DND-41 (cell line): ENCODE results near the gene MYLK3.

ENCODE experiments used
- ATAC-seq: fragments of 200-7000 bp; cut with Tn5 transposase; 3 replicates; pipeline ENCODE4 v1.9.1; 2021; ENCODE audit warnings: low read depth; ENCODE audit not compliant: insufficient read depth
- DNase-seq: peaks from one replicate; pipeline ENCODE4 v3.0.0-alpha.2; 2020
- H2AFZ ChIP-seq: 2 replicates; pipeline ENCODE4 v1.6.0; 2012; ENCODE audit warnings: low read depth, low read length
- H3K27ac ChIP-seq: 2 replicates; pipeline ENCODE4 v1.5.1; 2012; ENCODE audit warnings: low read length, inconsistent platforms
- H3K27me3 ChIP-seq: fragments of 200-600 bp; sonication (generic); 2 replicates; pipeline ENCODE4 v1.6.0; 2012; ENCODE audit warnings: low read length, mild to moderate bottlenecking, inconsistent platforms; ENCODE audit not compliant: insufficient read depth, poor library complexity
- H3K36me3 ChIP-seq: 2 replicates; pipeline ENCODE4 v1.5.1; 2012; ENCODE audit warnings: low read length, inconsistent platforms; ENCODE audit not compliant: insufficient read depth
- H3K4me1 ChIP-seq: 2 replicates; pipeline ENCODE4 v1.5.1; 2012; ENCODE audit warnings: mild to moderate bottlenecking, low read length; ENCODE audit not compliant: insufficient read depth
- H3K4me2 ChIP-seq: 2 replicates; pipeline ENCODE4 v1.6.0; 2012; ENCODE audit warnings: mild to moderate bottlenecking, moderate library complexity, low read length, inconsistent platforms; ENCODE audit not compliant: insufficient read depth
- H3K4me3 ChIP-seq, 2 experiments: fragments of 200-600 bp in 1 of 2; shearing (Covaris generic) in 1 of 2; 2 replicates each; pipeline ENCODE4 v1.5.1; 2012 to 2016; ENCODE audit warnings: inconsistent platforms in 2 of 2, low read length in 2 of 2, mild to moderate bottlenecking in 2 of 2, low read depth in 1 of 2, moderate library complexity in 1 of 2
- H3K79me2 ChIP-seq: 2 replicates; pipeline ENCODE4 v1.6.0; 2012; ENCODE audit warnings: low read length, inconsistent platforms; ENCODE audit not compliant: insufficient read depth
- H3K9ac ChIP-seq: 2 replicates; pipeline ENCODE4 v1.6.0; 2012; ENCODE audit warnings: low read depth, mild to moderate bottlenecking, inconsistent platforms, low read length, moderate library complexity
- H3K9me3 ChIP-seq: 2 replicates; pipeline ENCODE4 v1.5.1; 2012; ENCODE audit warnings: low read length, moderate library complexity, mild to moderate bottlenecking, inconsistent platforms; ENCODE audit not compliant: insufficient read depth, severe bottlenecking
- H4K20me1 ChIP-seq: 2 replicates; pipeline ENCODE4 v1.6.0; 2012; ENCODE audit warnings: low read length; ENCODE audit not compliant: insufficient read depth
- EZH2 ChIP-seq: IDR thresholded peaks from 3 replicates; pipeline ENCODE4 v1.6.1; 2012; ENCODE audit warnings: borderline replicate concordance, low read depth, mild to moderate bottlenecking, moderate library complexity, low read length, inconsistent platforms; ENCODE audit not compliant: severe bottlenecking
- TF ChIP-seq, protein P1 (sequence below): IDR thresholded peaks from 2 replicates; pipeline ENCODE4 v1.5.1; 2012; ENCODE audit warnings: borderline replicate concordance, low read length, moderate library complexity, mild to moderate bottlenecking; ENCODE audit not compliant: poor library complexity, severe bottlenecking; ENCODE audit errors: extremely low read depth

Gene MYLK3

DNA sequence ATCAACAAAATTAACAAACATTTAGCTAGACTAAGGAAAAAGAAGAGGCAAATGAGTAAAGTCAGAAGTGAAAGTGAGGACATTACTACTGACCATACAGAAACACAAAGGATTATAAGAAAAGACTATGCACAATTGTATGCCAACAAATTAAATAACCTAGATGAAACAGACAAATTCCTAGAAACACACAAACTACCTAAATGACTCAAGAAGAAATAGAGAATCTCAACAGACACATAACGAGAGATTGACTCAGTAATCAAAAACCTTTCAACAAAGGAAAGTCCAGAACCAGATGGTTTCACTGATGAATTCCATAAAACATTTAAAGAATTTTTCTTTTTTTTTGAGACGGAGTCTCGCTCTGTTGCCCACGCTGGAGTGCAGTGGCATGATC lies 35.7 kb upstream of the MYLK3 start:
- TF ChIP-seq, protein P1, sequence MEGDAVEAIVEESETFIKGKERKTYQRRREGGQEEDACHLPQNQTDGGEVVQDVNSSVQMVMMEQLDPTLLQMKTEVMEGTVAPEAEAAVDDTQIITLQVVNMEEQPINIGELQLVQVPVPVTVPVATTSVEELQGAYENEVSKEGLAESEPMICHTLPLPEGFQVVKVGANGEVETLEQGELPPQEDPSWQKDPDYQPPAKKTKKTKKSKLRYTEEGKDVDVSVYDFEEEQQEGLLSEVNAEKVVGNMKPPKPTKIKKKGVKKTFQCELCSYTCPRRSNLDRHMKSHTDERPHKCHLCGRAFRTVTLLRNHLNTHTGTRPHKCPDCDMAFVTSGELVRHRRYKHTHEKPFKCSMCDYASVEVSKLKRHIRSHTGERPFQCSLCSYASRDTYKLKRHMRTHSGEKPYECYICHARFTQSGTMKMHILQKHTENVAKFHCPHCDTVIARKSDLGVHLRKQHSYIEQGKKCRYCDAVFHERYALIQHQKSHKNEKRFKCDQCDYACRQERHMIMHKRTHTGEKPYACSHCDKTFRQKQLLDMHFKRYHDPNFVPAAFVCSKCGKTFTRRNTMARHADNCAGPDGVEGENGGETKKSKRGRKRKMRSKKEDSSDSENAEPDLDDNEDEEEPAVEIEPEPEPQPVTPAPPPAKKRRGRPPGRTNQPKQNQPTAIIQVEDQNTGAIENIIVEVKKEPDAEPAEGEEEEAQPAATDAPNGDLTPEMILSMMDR: no peak
- no peak for TF ChIP-seq EZH2
- Histone ChIP-seq H2AFZ (no peak overlapping the region), H4K20me1 (no peaks in the 10 kb centered on the region), H3K27ac (no peak overlapping the region), H3K36me3 (no peaks in the 10 kb centered on the region), H3K4me3 (no peak overlapping the region), H3K4me2 (no peak overlapping the region), H3K9me3 (peaks cover 2% of the 10 kb centered on the region), H3K79me2 (no peaks in the 10 kb centered on the region), H3K27me3 (no peaks in the 10 kb centered on the region), H3K9ac (no peak overlapping the region), H3K4me1 (no peaks in the 10 kb centered on the region)
- DNase-seq (no peak), ATAC-seq (no peak)

DNA sequence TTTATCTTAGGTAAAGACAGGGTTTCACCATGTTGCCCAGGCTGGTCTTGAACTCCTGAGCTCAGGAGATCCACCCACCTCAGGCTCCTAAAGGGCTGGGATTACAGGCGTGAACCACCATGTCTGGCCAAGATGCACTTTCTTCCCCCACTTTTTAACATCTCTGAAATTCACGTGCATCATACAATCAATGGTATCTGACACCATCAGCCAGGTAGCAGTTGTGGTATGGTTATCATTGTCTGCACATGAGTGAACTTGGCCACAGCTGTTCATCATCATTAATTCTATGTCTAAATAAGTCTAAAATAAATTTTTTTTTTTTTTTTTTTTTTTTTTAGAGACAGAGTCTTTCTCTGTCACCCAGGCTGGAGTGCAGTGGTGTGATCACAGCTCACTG lies 34.2 kb upstream of the MYLK3 start:
- ATAC-seq: no peak
- Histone ChIP-seq H3K9ac (no peak overlapping the region), H3K4me3 (no peak overlapping the region), H3K79me2 (no peaks in the 10 kb centered on the region), H3K9me3 (peaks cover 7% of the 10 kb centered on the region), H3K4me1 (no peaks in the 10 kb centered on the region), H4K20me1 (no peaks in the 10 kb centered on the region), H3K27me3 (no peaks in the 10 kb centered on the region), H3K4me2 (no peak overlapping the region), H3K36me3 (no peaks in the 10 kb centered on the region), H3K27ac (no peak overlapping the region), H2AFZ (no peak overlapping the region)
- no peak for DNase-seq
- no peak for TF ChIP-seq EZH2
- TF ChIP-seq, protein P1: no peak

DNA sequence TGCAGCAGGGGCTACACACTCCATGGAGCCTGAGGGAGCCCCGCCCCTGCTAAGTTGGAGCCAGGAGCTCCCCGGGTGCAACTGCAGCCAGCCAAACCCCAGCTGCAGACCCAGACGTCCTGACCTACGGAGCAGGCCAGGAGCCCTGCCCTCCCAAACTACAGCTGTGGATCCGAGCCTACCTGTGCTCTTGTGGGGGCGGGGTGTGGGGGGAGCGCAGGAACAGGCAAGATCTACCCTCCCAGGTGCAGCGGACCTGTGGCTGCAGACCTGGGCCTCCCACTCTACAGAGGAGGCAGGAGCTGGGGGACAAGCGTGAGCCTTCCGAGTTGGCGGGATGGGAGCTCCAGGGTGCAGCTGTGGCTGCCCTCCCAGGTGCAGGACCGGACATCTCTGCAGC lies 29.7 kb upstream of the MYLK3 start:
- no peaks in the 10 kb centered on the region for H3K4me1 ChIP-seq
- H3K27me3 ChIP-seq: no peaks in the 10 kb centered on the region
- no peak overlapping the region for H3K4me2 ChIP-seq
- no peaks in the 10 kb centered on the region for H3K36me3 ChIP-seq
- peaks cover 7% of the 10 kb centered on the region for H3K9me3 ChIP-seq
- no peaks in the 10 kb centered on the region for H3K79me2 ChIP-seq
- TF ChIP-seq EZH2: no peak
- TF ChIP-seq, protein P1: no peak
- no peak overlapping the region for H3K4me3 ChIP-seq
- no peak for ATAC-seq
- no peak for DNase-seq
- H3K9ac ChIP-seq: no peak overlapping the region
- no peak overlapping the region for H3K27ac ChIP-seq
- no peak overlapping the region for H2AFZ ChIP-seq
- H4K20me1 ChIP-seq: no peaks in the 10 kb centered on the region

DNA sequence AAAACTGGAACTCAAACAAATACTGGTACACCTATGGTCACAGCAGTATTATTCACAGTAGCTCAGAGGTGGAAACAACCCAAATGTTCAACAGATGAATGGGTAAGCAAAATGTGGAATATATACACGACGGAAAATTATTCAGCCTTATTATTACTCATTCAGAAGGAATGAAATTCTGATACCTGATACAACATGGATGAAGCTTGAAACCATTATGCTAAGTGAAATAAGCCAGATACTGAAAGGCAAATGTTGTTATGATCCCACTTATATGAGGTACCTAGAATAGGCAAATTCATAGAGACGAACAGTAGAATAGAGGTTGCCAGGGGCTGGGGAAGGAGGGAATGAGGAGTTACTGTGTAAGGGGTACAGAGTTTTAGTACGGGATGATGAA lies 27.1 kb upstream of the MYLK3 start:
- H4K20me1 ChIP-seq: no peaks in the 10 kb centered on the region
- H3K27me3 ChIP-seq: no peaks in the 10 kb centered on the region
- DNase-seq: no peak
- ATAC-seq: no peak
- H3K4me1 ChIP-seq: no peaks in the 10 kb centered on the region
- no peaks in the 10 kb centered on the region for H3K79me2 ChIP-seq
- H3K9ac ChIP-seq: no peak overlapping the region
- no peak overlapping the region for H3K27ac ChIP-seq
- peaks cover 7% of the 10 kb centered on the region for H3K9me3 ChIP-seq
- H3K4me3 ChIP-seq: no peak overlapping the region
- no peak overlapping the region for H2AFZ ChIP-seq
- no peaks in the 10 kb centered on the region for H3K36me3 ChIP-seq
- H3K4me2 ChIP-seq: no peak overlapping the region
- TF ChIP-seq, protein P1: no peak
- TF ChIP-seq EZH2: no peak
